ENCODE results near the gene PREP. TPM values are rescaled to one million over a fixed set of nuclear protein-coding genes. Genes with fewer than 3 reads are reported as not detected.

Gene PREP
- total RNA-seq, 1 experiment from 2014 or later = 35.8 TPM

DNA sequence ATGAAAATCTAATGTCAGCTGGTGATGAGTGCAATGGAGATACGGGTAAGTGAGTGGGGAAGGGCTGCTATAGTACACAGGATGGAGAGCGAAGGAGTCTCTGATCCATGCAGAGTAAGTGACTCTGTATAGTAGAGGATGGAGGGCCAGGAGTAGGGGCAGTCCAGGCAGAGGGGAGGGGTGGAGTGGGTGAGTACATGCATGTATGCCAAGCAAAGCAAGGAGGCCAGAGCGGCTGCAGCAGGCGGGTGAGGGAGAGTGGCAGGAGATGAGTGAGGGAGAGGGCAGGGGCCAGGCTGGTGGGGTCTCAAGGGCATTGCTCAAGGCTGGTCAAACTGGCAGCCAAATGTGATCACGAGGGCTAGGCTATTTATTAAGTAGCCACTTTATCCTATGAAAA lies 94.0 kb downstream of the PREP start:
- Histone ChIP-seq H3K27ac (no peak overlapping the region), H3K27me3 (ENCODE audit: insufficient read depth, low read depth) (no peaks in the 10 kb centered on the region), H3K4me1 (replicated peaks; ENCODE audit: insufficient read depth) (no peaks in the 10 kb centered on the region), H3K4me2 (no peak overlapping the region), H3K79me2 (ENCODE audit: low read depth) (no peaks in the 10 kb centered on the region), H3K36me3 (ENCODE audit: low read depth) (peaks cover 21% of the 10 kb centered on the region; the same call in 1 of the 2 replicates), H3F3A (ENCODE audit: insufficient read depth, low read depth) (no peaks in the 10 kb centered on the region; the same call in 1 of the 2 replicates), H3K4me3 (no peak overlapping the region), H3K9me3 (ENCODE audit: insufficient read depth, low read depth) (no peaks in the 10 kb centered on the region), H2AFZ (no peak overlapping the region), H4K20me1 (ENCODE audit: insufficient read depth) (no peaks in the 10 kb centered on the region), H3K9me2 (ENCODE audit: insufficient read depth) (no peaks in the 10 kb centered on the region)
- intact Hi-C loops (cut with micrococcal nuclease; ENCODE audit: unreplicated experiment) = no loop called here
- no TSS peak for BruUV-seq (replicated peaks)
- ChIA-PET CTCF (no interaction called here), POLR2A (ENCODE audit: unreplicated experiment) (no interaction called here)
- DNase-seq = no peak
- TF ChIP-seq, protein P1, sequence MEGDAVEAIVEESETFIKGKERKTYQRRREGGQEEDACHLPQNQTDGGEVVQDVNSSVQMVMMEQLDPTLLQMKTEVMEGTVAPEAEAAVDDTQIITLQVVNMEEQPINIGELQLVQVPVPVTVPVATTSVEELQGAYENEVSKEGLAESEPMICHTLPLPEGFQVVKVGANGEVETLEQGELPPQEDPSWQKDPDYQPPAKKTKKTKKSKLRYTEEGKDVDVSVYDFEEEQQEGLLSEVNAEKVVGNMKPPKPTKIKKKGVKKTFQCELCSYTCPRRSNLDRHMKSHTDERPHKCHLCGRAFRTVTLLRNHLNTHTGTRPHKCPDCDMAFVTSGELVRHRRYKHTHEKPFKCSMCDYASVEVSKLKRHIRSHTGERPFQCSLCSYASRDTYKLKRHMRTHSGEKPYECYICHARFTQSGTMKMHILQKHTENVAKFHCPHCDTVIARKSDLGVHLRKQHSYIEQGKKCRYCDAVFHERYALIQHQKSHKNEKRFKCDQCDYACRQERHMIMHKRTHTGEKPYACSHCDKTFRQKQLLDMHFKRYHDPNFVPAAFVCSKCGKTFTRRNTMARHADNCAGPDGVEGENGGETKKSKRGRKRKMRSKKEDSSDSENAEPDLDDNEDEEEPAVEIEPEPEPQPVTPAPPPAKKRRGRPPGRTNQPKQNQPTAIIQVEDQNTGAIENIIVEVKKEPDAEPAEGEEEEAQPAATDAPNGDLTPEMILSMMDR (conservative IDR thresholded peaks at IDR 0.05) = no peak
- no peak for TF ChIP-seq EZH2 (IDR thresholded peaks at IDR 0.05; ENCODE audit: low read depth)

DNA sequence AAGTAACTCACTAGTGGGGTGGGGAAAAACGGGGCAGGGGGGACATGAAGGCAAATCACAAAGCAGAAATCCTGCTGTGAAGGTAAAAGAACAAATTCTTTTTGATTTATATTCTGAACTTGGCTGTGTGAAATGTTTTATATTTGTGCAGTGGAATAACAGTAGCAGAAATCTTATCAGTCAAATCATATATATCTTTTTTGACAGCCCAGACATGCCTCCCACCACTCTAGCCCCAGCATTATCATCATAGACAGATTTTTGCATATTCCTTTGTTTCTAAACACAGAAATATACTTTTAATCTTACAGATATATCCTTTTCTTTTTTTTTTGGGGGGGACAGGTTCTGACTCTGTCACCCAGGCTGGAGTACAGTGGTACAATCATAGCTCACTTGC lies 97.4 kb downstream of the PREP start:
- no peaks in the 10 kb centered on the region for H4K20me1 ChIP-seq (ENCODE audit: insufficient read depth)
- no peak overlapping the region for H2AFZ ChIP-seq
- H3K27me3 ChIP-seq (ENCODE audit: insufficient read depth, low read depth) = no peaks in the 10 kb centered on the region
- TF ChIP-seq EZH2 (IDR thresholded peaks at IDR 0.05; ENCODE audit: low read depth) = no peak
- TF ChIP-seq, protein P1 (conservative IDR thresholded peaks at IDR 0.05) = no peak
- no TSS peak for BruUV-seq (replicated peaks)
- POLR2A ChIA-PET (ENCODE audit: unreplicated experiment) = interaction anchor here (0.6 kb wide), 1 partner anchor 16 kb away, joined by 3 read pairs; no protein-coding TSS in a partner anchor
- H3K27ac ChIP-seq = no peak overlapping the region
- H3F3A ChIP-seq (ENCODE audit: insufficient read depth, low read depth) = no peaks in the 10 kb centered on the region
- H3K4me1 ChIP-seq (replicated peaks; ENCODE audit: insufficient read depth) = no peaks in the 10 kb centered on the region
- H3K9me3 ChIP-seq (ENCODE audit: insufficient read depth, low read depth) = no peaks in the 10 kb centered on the region
- H3K36me3 ChIP-seq (ENCODE audit: low read depth) = 0 out of 2 replicates have a peak, but pooled peaks cover 6% of the 10 kb centered on the region
- DNase-seq = no peak
- no peak overlapping the region for H3K4me3 ChIP-seq
- intact Hi-C loops (cut with micrococcal nuclease; ENCODE audit: unreplicated experiment) = no loop called here
- no peaks in the 10 kb centered on the region for H3K79me2 ChIP-seq (ENCODE audit: low read depth)
- no peak overlapping the region for H3K4me2 ChIP-seq
- CTCF ChIA-PET = no interaction called here
- H3K9me2 ChIP-seq (ENCODE audit: insufficient read depth) = no peaks in the 10 kb centered on the region

DNA sequence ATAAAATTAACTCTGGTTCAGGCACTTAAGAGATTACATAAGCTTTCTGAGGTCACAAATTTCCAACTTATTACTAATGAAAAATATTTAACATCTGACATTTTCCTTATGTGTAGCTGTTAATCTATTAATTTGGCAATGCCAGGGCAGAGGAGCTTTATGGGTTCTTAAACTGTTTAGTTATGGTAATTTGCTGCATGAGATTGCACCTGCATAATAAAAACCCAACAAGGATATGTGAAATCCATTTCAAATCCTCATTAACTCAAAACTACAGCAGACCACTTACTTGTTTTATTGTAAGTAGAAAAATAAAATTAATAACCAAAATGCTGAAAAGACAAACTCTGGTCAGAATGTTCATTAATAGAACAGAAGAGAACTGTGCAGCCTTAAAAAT lies 98.1 kb downstream of the PREP start:
- Histone ChIP-seq H2AFZ (no peak overlapping the region), H3K9me3 (ENCODE audit: insufficient read depth, low read depth) (no peaks in the 10 kb centered on the region), H3K36me3 (ENCODE audit: low read depth) (0 out of 2 replicates have a peak, but pooled peaks cover 6% of the 10 kb centered on the region), H3K27me3 (ENCODE audit: insufficient read depth, low read depth) (no peaks in the 10 kb centered on the region), H3K4me1 (replicated peaks; ENCODE audit: insufficient read depth) (no peaks in the 10 kb centered on the region), H3K9me2 (ENCODE audit: insufficient read depth) (no peaks in the 10 kb centered on the region), H3K4me2 (no peak overlapping the region), H3K79me2 (ENCODE audit: low read depth) (no peaks in the 10 kb centered on the region), H3F3A (ENCODE audit: insufficient read depth, low read depth) (no peaks in the 10 kb centered on the region), H4K20me1 (ENCODE audit: insufficient read depth) (no peaks in the 10 kb centered on the region), H3K4me3 (no peak overlapping the region), H3K27ac (no peak overlapping the region)
- no TSS peak for BruUV-seq (replicated peaks)
- POLR2A ChIA-PET (ENCODE audit: unreplicated experiment) = no interaction called here
- TF ChIP-seq EZH2 (IDR thresholded peaks at IDR 0.05; ENCODE audit: low read depth) = no peak
- TF ChIP-seq, protein P1 (conservative IDR thresholded peaks at IDR 0.05) = no peak
- CTCF ChIA-PET = no interaction called here
- intact Hi-C loops (cut with micrococcal nuclease; ENCODE audit: unreplicated experiment) = no loop called here
- DNase-seq = no peak

Data from PC-9 (cell line).